Astrocyte (in vitro differentiated cells and primary cell): ENCODE measurements around the gene TAF1B. TPM values are rescaled to one million over a fixed set of nuclear protein-coding genes. Genes with fewer than 3 reads are reported as not detected.
"Not testable (repeated sequence)": the region's sequence is repeated elsewhere in the genome, so short reads cannot be mapped to it uniquely, and the experiment has no call there.

Experiments
- DNase-seq: peaks from one replicate; pipeline ENCODE4 v3.0.0-alpha.2; 2010; ENCODE audit warnings: low read depth
- FAIRE-seq: peaks from 2 replicates; lab custom pipeline; 2011; peaks lifted over from hg19 to GRCh38; lab: Jason Lieb, UNC
- H2AFZ ChIP-seq: 2 replicates; pipeline ENCODE4 v1.6.0; 2012; ENCODE audit warnings: low read depth, low read length, inconsistent platforms
- H3K27ac ChIP-seq: 2 replicates; pipeline ENCODE4 v1.5.1; 2011; ENCODE audit warnings: low read depth, low read length, inconsistent platforms
- H3K27me3 ChIP-seq: 2 replicates; pipeline ENCODE4 v1.6.0; 2011; ENCODE audit warnings: low read length, inconsistent platforms; ENCODE audit not compliant: insufficient read depth
- H3K36me3 ChIP-seq: 2 replicates; pipeline ENCODE4 v1.5.1; 2011; ENCODE audit warnings: low read length, inconsistent platforms; ENCODE audit not compliant: insufficient read depth
- H3K4me1 ChIP-seq: 2 replicates; pipeline ENCODE4 v1.5.1; 2011; ENCODE audit warnings: low read length, inconsistent platforms; ENCODE audit not compliant: insufficient read depth
- H3K4me2 ChIP-seq: 2 replicates; pipeline ENCODE4 v1.6.0; 2012; ENCODE audit warnings: low read length, inconsistent platforms
- H3K4me3 ChIP-seq: 2 replicates; pipeline ENCODE4 v1.5.1; 2011; ENCODE audit warnings: low read depth, mild to moderate bottlenecking, low read length, inconsistent platforms; ENCODE audit not compliant: insufficient read depth
- H3K79me2 ChIP-seq: 2 replicates; pipeline ENCODE4 v1.6.0; 2012; ENCODE audit warnings: mild to moderate bottlenecking, low read length, inconsistent platforms; ENCODE audit not compliant: insufficient read depth
- H3K9ac ChIP-seq: 2 replicates; pipeline ENCODE4 v1.6.0; 2012; ENCODE audit warnings: mild to moderate bottlenecking, low read length, inconsistent platforms
- H3K9me3 ChIP-seq: 2 replicates; pipeline ENCODE4 v1.5.1; 2012; ENCODE audit warnings: low read depth, mild to moderate bottlenecking, low read length, inconsistent platforms; ENCODE audit not compliant: insufficient read depth
- H4K20me1 ChIP-seq: 2 replicates; pipeline ENCODE4 v1.6.0; 2012; ENCODE audit warnings: low read length, inconsistent platforms; ENCODE audit not compliant: insufficient read depth
- H3K27ac Mint-ChIP-seq: one replicate; pipeline ENCODE4 v1.8.0; 2021; ENCODE audit warnings: mild to moderate bottlenecking, mixed read lengths; ENCODE audit not compliant: unreplicated experiment
- H3K27me3 Mint-ChIP-seq: one replicate; pipeline ENCODE4 v1.8.0; 2021; ENCODE audit warnings: low read depth, mixed read lengths; ENCODE audit not compliant: unreplicated experiment
- H3K36me3 Mint-ChIP-seq: one replicate; pipeline ENCODE4 v1.8.0; 2021; ENCODE audit warnings: low read depth, mixed read lengths; ENCODE audit not compliant: unreplicated experiment
- H3K4me1 Mint-ChIP-seq: one replicate; pipeline ENCODE4 v1.8.0; 2021; ENCODE audit warnings: low read depth, mixed read lengths; ENCODE audit not compliant: unreplicated experiment
- H3K4me3 Mint-ChIP-seq: one replicate; pipeline ENCODE4 v1.8.0; 2021; ENCODE audit warnings: mild to moderate bottlenecking, moderate library complexity, mixed read lengths; ENCODE audit not compliant: unreplicated experiment
- H3K9me3 Mint-ChIP-seq: one replicate; pipeline ENCODE4 v1.8.0; 2021; ENCODE audit warnings: mild to moderate bottlenecking, mixed read lengths; ENCODE audit not compliant: unreplicated experiment
- CTCF ChIP-seq: IDR thresholded peaks from 2 replicates; pipeline ENCODE4 v1.5.1; 2011; ENCODE audit warnings: low read depth, mild to moderate bottlenecking, inconsistent platforms, low read length, moderate library complexity; ENCODE audit not compliant: insufficient read depth
- EZH2 ChIP-seq: IDR thresholded peaks from 2 replicates; pipeline ENCODE4 v1.6.1; 2012; ENCODE audit warnings: mild to moderate bottlenecking, low read length, inconsistent platforms; ENCODE audit not compliant: insufficient read depth
- total RNA-seq: library from RNA; stranded (reverse); gene quantifications from 2 replicates; pipeline ENCODE4 v1.2.1, GENCODE V29; 2021

The TAF1B gene
- total RNA-seq, 1 donor from 2014 or later = 14.5 TPM

GRCh38 chr2:9860922-9861580 is 17.8 kb downstream of the TAF1B start:
- H3K36me3 Mint-ChIP-seq = peaks cover 56% of the 10 kb centered on the region
- not testable (repeated sequence) for H3K4me3 Mint-ChIP-seq

GRCh38 chr2:9867881-9868280 is 24.6 kb downstream of the TAF1B start:
- Mint-ChIP-seq H3K9me3 (peaks cover 7% of the 10 kb centered on the region), H3K36me3 (peaks cover 4% of the 10 kb centered on the region), H3K4me3 (no peak overlapping the region), H3K27me3 (no peaks in the 10 kb centered on the region), H3K27ac (no peak overlapping the region), H3K4me1 (no peaks in the 10 kb centered on the region)
- Histone ChIP-seq H2AFZ (no peak overlapping the region), H3K79me2 (no peaks in the 10 kb centered on the region), H3K9me3 (no peaks in the 10 kb centered on the region), H3K36me3 (peaks cover 2% of the 10 kb centered on the region), H3K4me1 (no peaks in the 10 kb centered on the region), H3K27me3 (no peaks in the 10 kb centered on the region), H3K27ac (no peak overlapping the region), H3K4me3 (no peak overlapping the region), H4K20me1 (peaks cover 15% of the 10 kb centered on the region), H3K4me2 (no peak overlapping the region), H3K9ac (no peak overlapping the region)
- TF ChIP-seq EZH2 (no peak), CTCF (no peak)
- FAIRE-seq = no peak
- no peak for DNase-seq

More at GRCh38 chr2:9860922-9861580, 17.8 kb downstream of the TAF1B start:
- H3K9ac ChIP-seq, H3K27ac Mint-ChIP-seq, H3K79me2 ChIP-seq, H3K27me3 Mint-ChIP-seq, H4K20me1 ChIP-seq, H3K4me2 ChIP-seq, H3K4me3 ChIP-seq, FAIRE-seq, H3K27ac ChIP-seq, H3K4me1 Mint-ChIP-seq, H3K4me1 ChIP-seq, DNase-seq, H2AFZ ChIP-seq, H3K27me3 ChIP-seq: not testable (repeated sequence)
- peaks cover 13% of the 10 kb centered on the region for H3K9me3 ChIP-seq
- H3K9me3 Mint-ChIP-seq = peaks cover 47% of the 10 kb centered on the region
- peaks cover 23% of the 10 kb centered on the region for H3K36me3 ChIP-seq

GRCh38 chr2:9873337-9873736 is 30.1 kb downstream of the TAF1B start:
- H3K9me3 ChIP-seq = no peaks in the 10 kb centered on the region
- H3K9ac ChIP-seq = no peak overlapping the region
- H3K4me1 ChIP-seq = no peaks in the 10 kb centered on the region
- no peak for FAIRE-seq
- H3K4me3 ChIP-seq = no peak overlapping the region
- no peak overlapping the region for H2AFZ ChIP-seq
- TF ChIP-seq EZH2 (no peak), CTCF (no peak)
- Mint-ChIP-seq H3K4me3 (no peak overlapping the region), H3K36me3 (peaks cover 16% of the 10 kb centered on the region), H3K4me1 (no peaks in the 10 kb centered on the region), H3K9me3 (no peaks in the 10 kb centered on the region), H3K27ac (no peak overlapping the region), H3K27me3 (no peaks in the 10 kb centered on the region)
- no peak overlapping the region for H3K27ac ChIP-seq
- H3K4me2 ChIP-seq = no peak overlapping the region
- H3K79me2 ChIP-seq = no peaks in the 10 kb centered on the region
- DNase-seq = no peak
- peaks cover 5% of the 10 kb centered on the region for H4K20me1 ChIP-seq
- no peaks in the 10 kb centered on the region for H3K27me3 ChIP-seq
- H3K36me3 ChIP-seq = peaks cover 26% of the 10 kb centered on the region
